IMR-90 (cell line): ENCODE results near the gene PTBP1. TPM values are rescaled to one million over a fixed set of nuclear protein-coding genes. Genes with fewer than 3 reads are reported as not detected.

Experiments used
- ATAC-seq: fragments of 200-7000 bp; cut with Tn5 transposase; 2 replicates; pipeline ENCODE4 v1.9.1; 2020; ENCODE audit warnings: low read depth, mild to moderate bottlenecking, moderate library complexity
- BruUV-seq: library from RNA; stranded (reverse); fragments of 400-500 nt; replicated peaks from 2 replicates; lab custom pipeline; 2021; lab: Mats Ljungman, UMichigan
- CTCF ChIA-PET: fragments of 300-600 bp; formaldehyde crosslinking; extraction: SDS; loops from one replicate; lab custom pipeline; 2021; ENCODE audit warnings: antibody characterized with exemption; lab: Yijun Ruan, JAX
- POLR2A ChIA-PET: fragments of 300-600 bp; sonication (Branson Sonifier 250); formaldehyde crosslinking; loops from one replicate; lab custom pipeline; 2022; ENCODE audit warnings: antibody characterized with exemption; ENCODE audit not compliant: unreplicated experiment; lab: Charles Lee
- DNase-seq: peaks from one replicate; pipeline ENCODE4 v3.0.0; 2013
- H2AFZ ChIP-seq: replicated peaks from 2 replicates; pipeline ENCODE3; 2013; ENCODE audit warnings: low read length, mild to moderate bottlenecking; ENCODE audit not compliant: poor library complexity
- H2AK5ac ChIP-seq: 2 replicates; pipeline ENCODE4 v1.6.1; 2013; ENCODE audit warnings: low read depth, low read length, inconsistent platforms
- H2AK9ac ChIP-seq: replicated peaks from 2 replicates; pipeline ENCODE3; 2013; ENCODE audit warnings: mild to moderate bottlenecking, low read depth, low read length, moderate library complexity; ENCODE audit not compliant: poor library complexity
- H2BK120ac ChIP-seq: 2 replicates; pipeline ENCODE4 v1.6.1; 2013; ENCODE audit warnings: low read depth, low read length, inconsistent platforms
- H2BK15ac ChIP-seq: 3 replicates; pipeline ENCODE4 v1.6.1; 2013; ENCODE audit warnings: low read depth, low read length, inconsistent platforms
- H2BK20ac ChIP-seq: 2 replicates; pipeline ENCODE4 v1.6.1; 2013; ENCODE audit warnings: low read depth, mild to moderate bottlenecking, inconsistent platforms, low read length, moderate library complexity
- H2BK5ac ChIP-seq: 2 replicates; pipeline ENCODE4 v1.6.1; 2013; ENCODE audit warnings: mild to moderate bottlenecking, low read depth, low read length, inconsistent platforms; ENCODE audit not compliant: poor library complexity, severe bottlenecking
- H3K14ac ChIP-seq: replicated peaks from 2 replicates; pipeline ENCODE4 v1.6.1; 2013; ENCODE audit warnings: low read depth, low read length, inconsistent platforms
- H3K18ac ChIP-seq: 2 replicates; pipeline ENCODE4 v1.6.1; 2013; ENCODE audit warnings: low read depth, low read length, control low read depth
- H3K23ac ChIP-seq: 2 replicates; pipeline ENCODE4 v1.6.1; 2013; ENCODE audit warnings: low read depth, low read length, inconsistent platforms
- H3K27ac ChIP-seq: 2 replicates; pipeline ENCODE4 v1.5.1; 2013; ENCODE audit warnings: mild to moderate bottlenecking, control low read depth, low read length; ENCODE audit not compliant: insufficient read depth
- H3K27me3 ChIP-seq: 2 replicates; pipeline ENCODE4 v1.6.1; 2013; ENCODE audit warnings: low read length; ENCODE audit not compliant: control insufficient read depth, insufficient read depth
- H3K36me3 ChIP-seq: 2 replicates; pipeline ENCODE4 v1.6.1; 2013; ENCODE audit warnings: low read length, mixed read lengths; ENCODE audit not compliant: control insufficient read depth, insufficient read depth
- H3K4ac ChIP-seq: 2 replicates; pipeline ENCODE4 v1.6.1; 2013; ENCODE audit warnings: low read depth, low read length, inconsistent platforms
- H3K4me1 ChIP-seq: 2 replicates; pipeline ENCODE4 v1.6.1; 2013; ENCODE audit warnings: low read length, mixed read lengths; ENCODE audit not compliant: control insufficient read depth, insufficient read depth
- H3K4me2 ChIP-seq: 2 replicates; pipeline ENCODE4 v1.6.1; 2013; ENCODE audit warnings: low read depth, mild to moderate bottlenecking, control low read depth, low read length, moderate library complexity
- H3K4me3 ChIP-seq: 2 replicates; pipeline ENCODE4 v1.5.1; 2013; ENCODE audit warnings: low read depth, mild to moderate bottlenecking, control low read depth, low read length, moderate library complexity; ENCODE audit not compliant: insufficient read depth
- H3K56ac ChIP-seq: 2 replicates; pipeline ENCODE4 v1.6.1; 2013; ENCODE audit warnings: low read length, inconsistent platforms; ENCODE audit not compliant: insufficient read depth; ENCODE audit errors: extremely low read depth
- H3K79me1 ChIP-seq, 2 experiments: 2 replicates each; pipeline ENCODE4 v1.6.1; 2013; ENCODE audit warnings: low read length in 2 of 2, inconsistent platforms in 1 of 2, low read depth in 1 of 2
- H3K9ac ChIP-seq: 2 replicates; pipeline ENCODE4 v1.6.1; 2013; ENCODE audit warnings: low read depth, low read length, control low read depth
- H3K9me1 ChIP-seq: 2 replicates; pipeline ENCODE4 v1.6.1; 2013; ENCODE audit warnings: low read length, inconsistent platforms; ENCODE audit not compliant: insufficient read depth
- H3K9me3 ChIP-seq: 2 replicates; pipeline ENCODE4 v1.6.1; 2013; ENCODE audit warnings: low read length; ENCODE audit not compliant: control insufficient read depth, insufficient read depth
- H4K20me1 ChIP-seq: 2 replicates; pipeline ENCODE4 v1.6.1; 2013; ENCODE audit warnings: low read length, inconsistent platforms; ENCODE audit not compliant: insufficient read depth
- H4K5ac ChIP-seq: 2 replicates; pipeline ENCODE4 v1.6.1; 2013; ENCODE audit warnings: mild to moderate bottlenecking, low read depth, low read length, control low read depth
- H4K8ac ChIP-seq, 2 experiments: 2 replicates each; pipeline ENCODE4 v1.6.1; 2013; ENCODE audit warnings: low read depth in 2 of 2, low read length in 2 of 2, control low read depth in 1 of 2, inconsistent platforms in 1 of 2
- H4K91ac ChIP-seq: 2 replicates; pipeline ENCODE4 v1.6.1; 2013; ENCODE audit warnings: low read depth, low read length, inconsistent platforms; ENCODE audit not compliant: insufficient read depth
- RFX5 ChIP-seq: IDR thresholded peaks from 2 replicates; pipeline ENCODE4 v1.8.0; 2012; ENCODE audit warnings: low read depth, mild to moderate bottlenecking, low read length, moderate library complexity
- WGBS, 2 experiments: methylation state at CpG; one replicate each; pipeline versions ENCODE4 v1.1.5 to v1.1.7; 2013; ENCODE audit warnings: missing lambda C conversion rate in 2 of 2; ENCODE audit not compliant: insufficient read length in 1 of 2; ENCODE audit errors: extremely low coverage in 2 of 2; 5-methylcytosine and 5-hydroxymethylcytosine counted together
- dilution Hi-C: fragments of 300-500 bp; cut with HindIII; formaldehyde crosslinking; loops from one replicate; pipeline ENCODE4 v1.14.3; 2018; ENCODE audit warnings: low sequenced_read_pairs; ENCODE audit not compliant: unreplicated experiment
- in situ Hi-C: fragments of 300-500 bp; cut with MboI; formaldehyde crosslinking; loops from 3 replicates; pipeline ENCODE4 v1.14.3; 2019; ENCODE audit warnings: low sequenced_read_pairs, inconsistent platforms, mixed read lengths
- intact Hi-C: fragments of 100-400 bp; cut with micrococcal nuclease; formaldehyde crosslinking; loops from 2 replicates; pipeline ENCODE4 v1.10.0; 2022
- polyA plus RNA-seq, 3 experiments: library from polyadenylated mRNA; depleted of rRNA; stranded (reverse); fragments of >200 nt; gene quantifications; 2 replicates each; pipeline ENCODE4 v1.2.3, GENCODE V29; 2012; ENCODE audit warnings: low replicate concordance in 1 of 3
- total RNA-seq: library from RNA; depleted of rRNA; stranded (reverse); fragments of >200 nt; gene quantifications from 2 replicates; pipeline ENCODE4 v1.2.3, GENCODE V29; 2012

PTBP1 gene
- total and polyA plus RNA-seq, 2 of the 4 experiments (the other 2 are of a cell fraction) = 146 to 269 TPM

DNA sequence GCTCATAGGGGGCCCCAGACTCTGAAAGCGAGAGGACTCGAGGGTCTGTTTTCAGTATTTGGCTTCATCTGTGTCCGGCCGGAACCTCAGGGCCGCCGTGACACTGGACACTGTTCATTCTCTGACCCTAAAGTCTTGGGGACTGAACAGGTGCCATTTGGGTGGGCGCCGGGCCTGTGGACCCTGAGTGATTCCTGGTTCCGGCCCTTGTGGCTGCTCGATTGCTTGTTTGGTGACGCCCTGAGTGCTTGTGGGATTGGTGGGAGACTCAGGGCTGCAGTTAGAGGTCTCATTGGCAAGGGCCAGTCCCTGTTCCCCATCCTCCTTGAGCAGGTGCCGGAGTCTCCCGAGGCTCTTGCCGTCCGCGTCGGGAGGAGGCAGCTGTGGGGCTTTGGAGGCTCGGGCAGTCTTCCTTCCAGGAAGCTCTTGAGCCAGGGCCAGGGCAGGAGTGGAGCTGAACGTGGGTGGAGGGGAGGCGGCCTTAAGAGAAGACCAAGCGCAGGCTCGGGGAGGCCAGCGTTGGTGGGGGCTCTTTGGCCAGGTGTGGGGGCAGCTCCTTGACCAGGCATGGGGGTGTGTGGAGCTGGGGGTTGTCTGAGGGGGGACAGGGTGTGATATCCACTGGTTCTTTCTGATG, 4.7 kb downstream of the PTBP1 start:
- 72% methylated on average over 5 of the region's 23 CpGs; no CpG with 5 or more reads in 1 of the 2 experiments for WGBS, 2 experiments
- Histone ChIP-seq H3K18ac (no peak overlapping the region), H2AFZ (peak overlapping the region; percentile 19), H3K4ac (no peak overlapping the region), H3K27ac (no peak overlapping the region), H4K8ac (no peak overlapping the region), H3K79me1 (peaks cover 0 to 27% of the 10 kb centered on the region in 2 experiments; a peak in 2 of 4 replicates), H3K36me3 (peaks cover 64% of the 10 kb centered on the region), H3K9ac (no peak overlapping the region), H2BK20ac (no peak overlapping the region), H3K23ac (no peak overlapping the region), H2AK9ac (peak overlapping the region; percentile 76), H2BK120ac (no peak overlapping the region), H3K4me1 (peaks cover 30% of the 10 kb centered on the region), H3K9me3 (no peaks in the 10 kb centered on the region), H2BK5ac (no peak overlapping the region), H4K20me1 (peaks cover 91% of the 10 kb centered on the region), H3K9me1 (peaks cover 11% of the 10 kb centered on the region; the same call in 1 of the 2 replicates), H2BK15ac (no peak overlapping the region), H3K56ac (no peak overlapping the region), H3K27me3 (no peaks in the 10 kb centered on the region), H3K4me2 (peak overlapping the region; percentile 9; the same call in 1 of the 2 replicates), H3K4me3 (no peak overlapping the region), H4K91ac (no peak overlapping the region), H4K5ac (no peak overlapping the region), H2AK5ac (peak overlapping the region; percentile 24; the same call in 1 of the 2 replicates), H3K14ac (no peak overlapping the region)
- in situ Hi-C loops (no loop called here), dilution Hi-C loops (no loop called here), intact Hi-C loops (no loop called here)
- TF ChIP-seq RFX5 = no peak
- ChIA-PET CTCF (interaction anchor here (1.1 kb wide), 1 partner anchor 31 kb away, joined by 4 read pairs; no protein-coding TSS in a partner anchor), POLR2A (no interaction called here)
- ATAC-seq (no peak), DNase-seq (peak; percentile 44)
- BruUV-seq = no TSS peak
